ENCODE data around the gene KCNAB1. TPM values are rescaled to one million over a fixed set of nuclear protein-coding genes. Genes with fewer than 3 reads are reported as not detected.

Gene KCNAB1
- total RNA-seq, 4 donors from 2014 or later, result 0.20 to 3.0 (median 1.6) TPM

GRCh38 chr3:156576651-156577348, 456.4 kb downstream of the KCNAB1 start:
- intact Hi-C loops (cut with DNase I; ENCODE audit: low total_unique reads), result no loop called here
- WGBS, 2 donors (ENCODE audit: low coverage in 1 of 2), result 77 to 89% methylated on average over 1 to 2 of the region's 2 CpGs

GRCh38 chr3:156577736-156578135, 457.4 kb downstream of the KCNAB1 start:
- Histone ChIP-seq H3K27me3 (no peaks in the 10 kb centered on the region), H3K9me3 (no peaks in the 10 kb centered on the region), H3K36me3 (no peaks in the 10 kb centered on the region), H3K27ac (no peak overlapping the region), H3K4me1 (peaks cover 0 to 7% (median 0%) of the 10 kb centered on the region in 4 donors), H3K4me3 (no peak overlapping the region)
- no peak for TF ChIP-seq POLR2AphosphoS5 (IDR thresholded peaks at IDR 0.05)
- no peak for TF ChIP-seq EP300 (IDR thresholded peaks at IDR 0.05; ENCODE audit: low read depth)
- no peak for TF ChIP-seq CTCF (IDR thresholded peaks at IDR 0.05)
- no peak for TF ChIP-seq POLR2A (IDR thresholded peaks at IDR 0.05)
- DNase-seq, result no peak
- intact Hi-C loops (cut with DNase I; ENCODE audit: low total_unique reads) (no loop called here), in situ Hi-C loops (cut with MboI; ENCODE audit: low pct_ligation_motif_present in 1 of 4, low pct_unique_long_range_greater_than_20kb in 1 of 4, low sequenced_read_pairs in 3 of 4) (no loop called here)

More at GRCh38 chr3:156576651-156577348, 456.4 kb downstream of the KCNAB1 start:
- H3K27me3 ChIP-seq, result no peaks in the 10 kb centered on the region
- peaks cover 0 to 7% (median 0%) of the 10 kb centered on the region in 4 donors for H3K4me1 ChIP-seq
- H3K36me3 ChIP-seq, result no peaks in the 10 kb centered on the region
- in situ Hi-C loops (cut with MboI; ENCODE audit: low pct_ligation_motif_present in 1 of 4, low pct_unique_long_range_greater_than_20kb in 1 of 4, low sequenced_read_pairs in 3 of 4), result no loop called here
- no peaks in the 10 kb centered on the region for H3K9me3 ChIP-seq
- no peak overlapping the region for H3K4me3 ChIP-seq
- no peak overlapping the region for H3K27ac ChIP-seq
- no peak for TF ChIP-seq POLR2A (IDR thresholded peaks at IDR 0.05)
- TF ChIP-seq EP300 (IDR thresholded peaks at IDR 0.05; ENCODE audit: low read depth), result no peak
- no peak for TF ChIP-seq CTCF (IDR thresholded peaks at IDR 0.05)
- TF ChIP-seq POLR2AphosphoS5 (IDR thresholded peaks at IDR 0.05), result no peak
- no peak for DNase-seq

GRCh38 chr3:156579427-156579851, 459.1 kb downstream of the KCNAB1 start:
- in situ Hi-C loops (cut with MboI; ENCODE audit: low pct_ligation_motif_present in 1 of 4, low pct_unique_long_range_greater_than_20kb in 1 of 4, low sequenced_read_pairs in 3 of 4), result no loop called here
- Histone ChIP-seq H3K4me1 (peaks cover 0 to 7% (median 0%) of the 10 kb centered on the region in 4 donors), H3K4me3 (no peak overlapping the region), H3K27ac (no peak overlapping the region), H3K36me3 (no peaks in the 10 kb centered on the region), H3K27me3 (no peaks in the 10 kb centered on the region), H3K9me3 (no peaks in the 10 kb centered on the region)
- 50 to 52% methylated on average over 2 of the region's 2 CpGs for WGBS, 2 donors (ENCODE audit: low coverage in 1 of 2)
- TF ChIP-seq POLR2AphosphoS5 (IDR thresholded peaks at IDR 0.05), result no peak
- TF ChIP-seq POLR2A (IDR thresholded peaks at IDR 0.05), result no peak
- no peak for TF ChIP-seq CTCF (IDR thresholded peaks at IDR 0.05)
- no peak for TF ChIP-seq EP300 (IDR thresholded peaks at IDR 0.05; ENCODE audit: low read depth)
- intact Hi-C loops (cut with DNase I; ENCODE audit: low total_unique reads), result no loop called here
- no peak for DNase-seq

GRCh38 chr3:156581033-156581432, 460.7 kb downstream of the KCNAB1 start:
- 89 to 96% methylated on average over 3 to 4 of the region's 4 CpGs for WGBS, 2 donors (ENCODE audit: low coverage in 1 of 2)
- H3K36me3 ChIP-seq, result no peaks in the 10 kb centered on the region
- no peak for DNase-seq
- no peak for TF ChIP-seq POLR2AphosphoS5 (IDR thresholded peaks at IDR 0.05)
- no peak for TF ChIP-seq EP300 (IDR thresholded peaks at IDR 0.05; ENCODE audit: low read depth)
- no peak for TF ChIP-seq CTCF (IDR thresholded peaks at IDR 0.05)
- no peak for TF ChIP-seq POLR2A (IDR thresholded peaks at IDR 0.05)
- peaks cover 0 to 7% (median 0%) of the 10 kb centered on the region in 4 donors for H3K4me1 ChIP-seq
- no peak overlapping the region for H3K4me3 ChIP-seq
- no peak overlapping the region for H3K27ac ChIP-seq
- in situ Hi-C loops (cut with MboI; ENCODE audit: low pct_ligation_motif_present in 1 of 4, low pct_unique_long_range_greater_than_20kb in 1 of 4, low sequenced_read_pairs in 3 of 4), result no loop called here
- no peaks in the 10 kb centered on the region for H3K9me3 ChIP-seq
- intact Hi-C loops (cut with DNase I; ENCODE audit: low total_unique reads), result no loop called here
- H3K27me3 ChIP-seq, result no peaks in the 10 kb centered on the region

All from transverse colon (tissue), 4 donors.